Measurements from ENCODE around the gene SYPL1. TPM values are rescaled to one million over a fixed set of nuclear protein-coding genes. Genes with fewer than 3 reads are reported as not detected.

The SYPL1 gene
- total RNA-seq, 1 experiment from 2014 or later: 39.2 TPM

GRCh38 chr7:106099539-106099938 lies 12.6 kb downstream of the SYPL1 start:
- no peak overlapping the region for H2AK5ac ChIP-seq (ENCODE audit: insufficient read length, low read length)
- H3T11ph ChIP-seq (ENCODE audit: low read length): no peak overlapping the region
- H3K4me2 ChIP-seq (ENCODE audit: insufficient read depth, insufficient read length, low read length): no peak overlapping the region
- H3K79me2 ChIP-seq (ENCODE audit: insufficient read depth, low read length): peaks cover 4% of the 10 kb centered on the region; the same call in 1 of the 2 replicates
- H3K27me3 Mint-ChIP-seq (ENCODE audit: low read depth): no peaks in the 10 kb centered on the region
- no peak overlapping the region for H3K18ac ChIP-seq (ENCODE audit: insufficient read length, low read depth, low read length)
- H3K23ac ChIP-seq (ENCODE audit: insufficient read length, low read depth, low read length): no peak overlapping the region
- H3K4me1 ChIP-seq (ENCODE audit: insufficient read depth, low read length): no peaks in the 10 kb centered on the region
- H3K14ac ChIP-seq (ENCODE audit: insufficient read depth, low read length): no peak overlapping the region
- no peaks in the 10 kb centered on the region for H3K9me3 Mint-ChIP-seq
- no peak overlapping the region for H2BK120ac ChIP-seq (ENCODE audit: low read depth, low read length, poor library complexity, severe bottlenecking)
- H3K79me1 ChIP-seq (ENCODE audit: insufficient read depth, low read depth, low read length, poor library complexity, severe bottlenecking): peaks cover 2% of the 10 kb centered on the region
- no peaks in the 10 kb centered on the region for H4K20me1 ChIP-seq (ENCODE audit: control insufficient read depth, insufficient read depth, insufficient read length)
- H3K9me3 ChIP-seq (ENCODE audit: control insufficient read depth, low read depth, low read length): no peaks in the 10 kb centered on the region
- no peak overlapping the region for H3K4me3 Mint-ChIP-seq
- H3K4me1 Mint-ChIP-seq: peaks cover 6 to 9% of the 10 kb centered on the region in 2 experiments
- H2BK20ac ChIP-seq (ENCODE audit: low read depth, low read length, poor library complexity, severe bottlenecking): no peak overlapping the region
- H3K4ac ChIP-seq (ENCODE audit: low read depth, low read length): no peak overlapping the region
- no peak overlapping the region for H2BK15ac ChIP-seq (ENCODE audit: low read depth, low read length)
- H3K23me2 ChIP-seq (ENCODE audit: insufficient read length, low read depth, low read length, poor library complexity, severe bottlenecking): no peaks in the 10 kb centered on the region
- no peak overlapping the region for H2BK12ac ChIP-seq (ENCODE audit: insufficient read length, low read depth, low read length)
- no peaks in the 10 kb centered on the region for H3K27me3 ChIP-seq (ENCODE audit: insufficient read depth, low read length)
- no peak overlapping the region for H4K91ac ChIP-seq (ENCODE audit: insufficient read length, low read depth, low read length)
- peaks cover 0 to 20% (median 8%) of the 10 kb centered on the region in 3 experiments; a peak in 3 of 7 replicates for H3K36me3 Mint-ChIP-seq (ENCODE audit: insufficient read depth in 1 of 3, low read depth in 3 of 3)
- no peak overlapping the region; a peak in 2 of 7 replicates for H3K27ac Mint-ChIP-seq
- no peak overlapping the region for H3K9ac ChIP-seq (ENCODE audit: extremely low read depth, insufficient read length, low read length)
- no peak overlapping the region for H3K56ac ChIP-seq (ENCODE audit: insufficient read length, low read depth, low read length)
- TF ChIP-seq CTCF (conservative IDR thresholded peaks at IDR 0.05): no peak
- no peak for DNase-seq
- H2BK5ac ChIP-seq (ENCODE audit: insufficient read length, low read length): no peak overlapping the region
- no peak overlapping the region for H4K5ac ChIP-seq (ENCODE audit: insufficient read length, low read depth, low read length)
- no peak overlapping the region for H3K27ac ChIP-seq (ENCODE audit: insufficient read length, low read depth, low read length)
- no CpG with 5 or more reads among the region's 3 CpGs for WGBS (ENCODE audit: extremely low coverage, insufficient read length, low lambda C conversion rate)
- H4K8ac ChIP-seq (replicated peaks; ENCODE audit: insufficient read length, low read depth, low read length): no peak overlapping the region
- H2AFZ ChIP-seq (ENCODE audit: low read length): no peak overlapping the region

All from H9 (cell line).